Nephron progenitor cell (in vitro differentiated cells): Measurements from ENCODE around the gene CAPS.

Experiments
- DNase-seq: peaks from one replicate; pipeline ENCODE4 v3.0.0; 2021
- H3K27ac Mint-ChIP-seq: 2 replicates; pipeline ENCODE4 v1.8.0; 2021; ENCODE audit warnings: mild to moderate bottlenecking, moderate library complexity, mixed read lengths
- H3K27me3 Mint-ChIP-seq: 2 replicates; pipeline ENCODE4 v1.8.0; 2021; ENCODE audit warnings: mild to moderate bottlenecking, low read depth, mixed read lengths; ENCODE audit not compliant: poor library complexity
- H3K36me3 Mint-ChIP-seq: 2 replicates; pipeline ENCODE4 v1.8.0; 2021; ENCODE audit warnings: low read depth, mixed read lengths
- H3K4me1 Mint-ChIP-seq: 2 replicates; pipeline ENCODE4 v1.8.0; 2021; ENCODE audit warnings: mixed read lengths
- H3K4me3 Mint-ChIP-seq: 2 replicates; pipeline ENCODE4 v1.8.0; 2021; ENCODE audit warnings: mild to moderate bottlenecking, moderate library complexity, mixed read lengths
- H3K9me3 Mint-ChIP-seq: 2 replicates; pipeline ENCODE4 v1.8.0; 2021; ENCODE audit warnings: mild to moderate bottlenecking, moderate library complexity, mixed read lengths
- CTCF ChIP-seq: fragments of 200-600 bp; sonication (generic); IDR thresholded peaks from 2 replicates; pipeline ENCODE4 v1.5.0; 2021; ENCODE audit warnings: antibody characterized with exemption

Gene CAPS

GRCh38 chr19:5927441-5927821, 13.4 kb downstream of the CAPS start:
- no peak for DNase-seq
- peak overlapping the region; percentile 99 for H3K27ac Mint-ChIP-seq
- H3K4me1 Mint-ChIP-seq: peaks cover 72% of the 10 kb centered on the region
- H3K36me3 Mint-ChIP-seq: peaks cover 70% of the 10 kb centered on the region
- H3K9me3 Mint-ChIP-seq: no peaks in the 10 kb centered on the region
- no peak for TF ChIP-seq CTCF
- no peaks in the 10 kb centered on the region for H3K27me3 Mint-ChIP-seq
- no peak overlapping the region for H3K4me3 Mint-ChIP-seq

- H3K27me3 Mint-ChIP-seq: no peaks in the 10 kb centered on the region
- TF ChIP-seq CTCF: no peak
- no peaks in the 10 kb centered on the region for H3K9me3 Mint-ChIP-seq
- H3K4me1 Mint-ChIP-seq: peaks cover 90% of the 10 kb centered on the region
- no peak for DNase-seq
- H3K4me3 Mint-ChIP-seq: no peak overlapping the region
- H3K27ac Mint-ChIP-seq: peak overlapping the region; percentile 99
- H3K36me3 Mint-ChIP-seq: peaks cover 63% of the 10 kb centered on the region
These were observed 15.1 kb downstream of the CAPS start for GRCh38 chr19:5929179-5929578.

- no peak for DNase-seq
- Mint-ChIP-seq H3K9me3 (no peaks in the 10 kb centered on the region), H3K27me3 (no peaks in the 10 kb centered on the region), H3K27ac (peak overlapping the region; percentile 32), H3K4me1 (peaks cover 94% of the 10 kb centered on the region), H3K36me3 (peaks cover 60% of the 10 kb centered on the region), H3K4me3 (no peak overlapping the region)
- TF ChIP-seq CTCF: no peak
These were observed 15.6 kb downstream of the CAPS start for GRCh38 chr19:5929625-5930024.

- Mint-ChIP-seq H3K4me3 (no peak overlapping the region), H3K9me3 (no peaks in the 10 kb centered on the region), H3K4me1 (peaks cover 99% of the 10 kb centered on the region), H3K27me3 (no peaks in the 10 kb centered on the region), H3K27ac (no peak overlapping the region), H3K36me3 (peaks cover 49% of the 10 kb centered on the region)
- no peak for TF ChIP-seq CTCF
- DNase-seq: no peak
These were observed 17.2 kb downstream of the CAPS start for GRCh38 chr19:5931251-5931650.

- Mint-ChIP-seq H3K4me1 (peaks cover 99% of the 10 kb centered on the region), H3K36me3 (peaks cover 58% of the 10 kb centered on the region), H3K9me3 (no peaks in the 10 kb centered on the region), H3K27me3 (no peaks in the 10 kb centered on the region), H3K4me3 (peak overlapping the region; percentile 30), H3K27ac (peak overlapping the region; percentile 61)
- TF ChIP-seq CTCF: no peak
- no peak for DNase-seq
These were observed 18.1 kb downstream of the CAPS start for GRCh38 chr19:5932146-5932545.

GRCh38 chr19:5932609-5933262, 18.7 kb downstream of the CAPS start:
- H3K27me3 Mint-ChIP-seq: no peaks in the 10 kb centered on the region

More at GRCh38 chr19:5932609-5933262, 18.7 kb downstream of the CAPS start:
- Mint-ChIP-seq H3K27ac (peak overlapping the region; percentile 96), H3K4me3 (peak overlapping the region; percentile 52), H3K36me3 (peaks cover 61% of the 10 kb centered on the region), H3K9me3 (no peaks in the 10 kb centered on the region), H3K4me1 (peaks cover 99% of the 10 kb centered on the region)
- no peak for DNase-seq
- no peak for TF ChIP-seq CTCF
